ENCODE measurements around the gene LY6G6C. TPM values are rescaled to one million over a fixed set of nuclear protein-coding genes. Genes with fewer than 3 reads are reported as not detected.

LY6G6C gene
- total RNA-seq, 1 donor from 2014 or later, result not detected

DNA sequence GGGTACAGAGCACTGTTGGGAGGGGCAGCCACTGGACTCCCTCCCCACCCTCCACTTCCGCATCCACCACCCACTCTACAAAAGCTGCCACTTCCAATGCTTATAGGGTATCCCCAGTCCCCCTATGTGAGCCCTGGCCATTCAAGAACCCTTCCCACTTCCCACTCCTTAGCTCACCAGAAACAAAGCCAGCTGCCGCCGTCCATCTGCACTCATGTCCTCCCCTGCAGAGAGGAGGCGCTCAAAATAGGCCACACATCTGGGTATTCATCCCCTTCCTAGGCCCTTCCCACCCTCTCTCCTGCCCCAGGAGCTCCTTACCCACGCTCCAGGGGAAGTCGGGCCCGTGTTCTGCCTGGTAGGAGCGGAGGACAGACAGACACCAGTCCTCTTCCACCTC lies 34.2 kb downstream of the LY6G6C start:
- peaks cover 5% of the 10 kb centered on the region for H3K27me3 ChIP-seq
- H3K36me3 Mint-ChIP-seq, result peaks cover 36% of the 10 kb centered on the region
- no peak overlapping the region for H3K27ac ChIP-seq
- H3F3A ChIP-seq (ENCODE audit: low read depth), result peaks cover 25% of the 10 kb centered on the region
- H3K4me1 Mint-ChIP-seq, result peaks cover 14% of the 10 kb centered on the region
- TF ChIP-seq CTCF (IDR thresholded peaks at IDR 0.05) (no peak), EZH2phosphoT487 (IDR thresholded peaks at IDR 0.05) (no peak), EZH2 (IDR thresholded peaks at IDR 0.05) (no peak)
- no peaks in the 10 kb centered on the region for H3K79me2 ChIP-seq (ENCODE audit: low read depth)
- no peak overlapping the region for H2AFZ ChIP-seq (replicated peaks)
- H3K27me3 Mint-ChIP-seq (ENCODE audit: insufficient read depth, low read depth), result peaks cover 2% of the 10 kb centered on the region
- no peak overlapping the region for H3K4me3 Mint-ChIP-seq
- peaks cover 8% of the 10 kb centered on the region for H4K20me1 ChIP-seq (ENCODE audit: low read depth)
- DNase-seq (ENCODE audit: low spot score), result no peak
- H3K4me3 ChIP-seq, result no peak overlapping the region
- H3K9ac ChIP-seq, result no peak overlapping the region
- H3K4me2 ChIP-seq, result no peak overlapping the region
- no peaks in the 10 kb centered on the region for H3K9me3 ChIP-seq (ENCODE audit: low read depth)
- H3K9me3 Mint-ChIP-seq, result no peaks in the 10 kb centered on the region
- H3K36me3 ChIP-seq, result no peaks in the 10 kb centered on the region
- no peak overlapping the region for H3K27ac Mint-ChIP-seq
- H3K4me1 ChIP-seq, result peaks cover 3% of the 10 kb centered on the region

GRCh38 chr6:31686483-31686882 lies 35.1 kb downstream of the LY6G6C start:
- no peaks in the 10 kb centered on the region for H3K79me2 ChIP-seq (ENCODE audit: low read depth)
- Mint-ChIP-seq H3K4me3 (no peak overlapping the region), H3K27me3 (ENCODE audit: insufficient read depth, low read depth) (peaks cover 7% of the 10 kb centered on the region), H3K36me3 (peaks cover 36% of the 10 kb centered on the region), H3K9me3 (no peaks in the 10 kb centered on the region), H3K4me1 (peaks cover 21% of the 10 kb centered on the region), H3K27ac (no peak overlapping the region)
- H3K4me2 ChIP-seq, result no peak overlapping the region
- no peak for DNase-seq (ENCODE audit: low spot score)
- TF ChIP-seq CTCF (IDR thresholded peaks at IDR 0.05) (no peak), EZH2phosphoT487 (IDR thresholded peaks at IDR 0.05) (no peak), EZH2 (IDR thresholded peaks at IDR 0.05) (no peak)
- H3F3A ChIP-seq (ENCODE audit: low read depth), result peaks cover 34% of the 10 kb centered on the region
- no peak overlapping the region for H3K9ac ChIP-seq
- no peak overlapping the region for H3K4me3 ChIP-seq
- no peak overlapping the region for H3K27ac ChIP-seq
- H4K20me1 ChIP-seq (ENCODE audit: low read depth), result peaks cover 8% of the 10 kb centered on the region
- H3K27me3 ChIP-seq, result peaks cover 14% of the 10 kb centered on the region
- no peaks in the 10 kb centered on the region for H3K36me3 ChIP-seq
- no peaks in the 10 kb centered on the region for H3K9me3 ChIP-seq (ENCODE audit: low read depth)
- peaks cover 6% of the 10 kb centered on the region for H3K4me1 ChIP-seq
- no peak overlapping the region for H2AFZ ChIP-seq (replicated peaks)

DNA sequence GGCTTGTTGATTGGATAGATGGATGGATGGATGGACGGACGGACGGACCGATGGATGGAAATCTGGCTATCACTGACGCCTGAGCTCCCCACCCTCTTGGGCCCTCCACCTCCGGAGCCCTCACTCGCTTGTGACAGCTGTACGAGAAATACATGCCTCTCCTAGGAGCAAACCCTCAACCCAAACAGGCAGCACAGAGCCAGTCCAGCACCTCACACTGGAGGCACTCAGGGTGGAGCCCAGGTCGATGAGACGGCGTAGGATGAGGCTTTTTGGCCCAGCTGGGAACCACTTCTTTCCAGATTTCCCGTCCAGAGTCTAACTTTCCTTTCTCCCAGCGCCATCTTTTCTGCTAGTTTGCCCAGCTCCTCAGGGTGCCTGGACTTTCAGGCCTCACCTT lies 38.0 kb downstream of the LY6G6C start:
- H3K79me2 ChIP-seq (ENCODE audit: low read depth), result no peaks in the 10 kb centered on the region
- peaks cover 41% of the 10 kb centered on the region for H3F3A ChIP-seq (ENCODE audit: low read depth)
- H3K9ac ChIP-seq, result no peak overlapping the region
- H3K27ac Mint-ChIP-seq, result peak overlapping the region; percentile 85
- peaks cover 5% of the 10 kb centered on the region for H4K20me1 ChIP-seq (ENCODE audit: low read depth)
- no peak for TF ChIP-seq CTCF (IDR thresholded peaks at IDR 0.05)
- no peak for TF ChIP-seq EZH2 (IDR thresholded peaks at IDR 0.05)
- no peak for TF ChIP-seq EZH2phosphoT487 (IDR thresholded peaks at IDR 0.05)
- no peaks in the 10 kb centered on the region for H3K36me3 ChIP-seq
- peaks cover 7% of the 10 kb centered on the region for H3K4me1 ChIP-seq
- DNase-seq (ENCODE audit: low spot score), result no peak
- H3K27me3 ChIP-seq, result peaks cover 21% of the 10 kb centered on the region
- H3K9me3 ChIP-seq (ENCODE audit: low read depth), result no peaks in the 10 kb centered on the region
- H3K9me3 Mint-ChIP-seq, result no peaks in the 10 kb centered on the region
- peak overlapping the region; percentile 77 for H3K4me2 ChIP-seq
- no peak overlapping the region for H2AFZ ChIP-seq (replicated peaks)
- H3K27ac ChIP-seq, result no peak overlapping the region
- H3K27me3 Mint-ChIP-seq (ENCODE audit: insufficient read depth, low read depth), result peaks cover 15% of the 10 kb centered on the region
- H3K4me1 Mint-ChIP-seq, result peaks cover 31% of the 10 kb centered on the region
- peak overlapping the region; percentile 47 for H3K4me3 ChIP-seq
- H3K36me3 Mint-ChIP-seq, result peaks cover 25% of the 10 kb centered on the region
- peak overlapping the region; percentile 79 for H3K4me3 Mint-ChIP-seq

Data from neural progenitor cell (in vitro differentiated cells).